HG03571 (cell line): ENCODE results near the gene TRIM65.
"Not testable (repeated sequence)": the region's sequence is repeated elsewhere in the genome, so short reads cannot be mapped to it uniquely, and the experiment has no call there.

Source experiments
- ATAC-seq: cut with Tn5 transposase; IDR thresholded peaks from one replicate; pipeline ENCODE4 v1.9.1; 2021; ENCODE audit not compliant: unreplicated experiment

Gene TRIM65

GRCh38 chr17:75876190-75876937 lies 20.4 kb downstream of the TRIM65 start:
- no peak for ATAC-seq

DNA sequence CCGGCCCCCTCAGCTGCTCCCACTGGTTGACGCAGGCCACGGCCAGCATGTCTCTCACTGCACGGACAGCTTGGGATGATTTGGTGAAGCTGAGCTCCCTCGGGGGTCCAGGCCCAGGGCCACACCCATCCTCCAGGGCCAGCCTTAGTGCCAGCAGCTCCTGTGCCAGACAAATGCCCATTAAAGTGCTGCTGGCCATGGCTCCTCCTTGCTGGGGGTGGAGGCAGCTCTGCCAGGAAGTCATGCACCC lies 20.9 kb downstream of the TRIM65 start:
- no peak for ATAC-seq

DNA sequence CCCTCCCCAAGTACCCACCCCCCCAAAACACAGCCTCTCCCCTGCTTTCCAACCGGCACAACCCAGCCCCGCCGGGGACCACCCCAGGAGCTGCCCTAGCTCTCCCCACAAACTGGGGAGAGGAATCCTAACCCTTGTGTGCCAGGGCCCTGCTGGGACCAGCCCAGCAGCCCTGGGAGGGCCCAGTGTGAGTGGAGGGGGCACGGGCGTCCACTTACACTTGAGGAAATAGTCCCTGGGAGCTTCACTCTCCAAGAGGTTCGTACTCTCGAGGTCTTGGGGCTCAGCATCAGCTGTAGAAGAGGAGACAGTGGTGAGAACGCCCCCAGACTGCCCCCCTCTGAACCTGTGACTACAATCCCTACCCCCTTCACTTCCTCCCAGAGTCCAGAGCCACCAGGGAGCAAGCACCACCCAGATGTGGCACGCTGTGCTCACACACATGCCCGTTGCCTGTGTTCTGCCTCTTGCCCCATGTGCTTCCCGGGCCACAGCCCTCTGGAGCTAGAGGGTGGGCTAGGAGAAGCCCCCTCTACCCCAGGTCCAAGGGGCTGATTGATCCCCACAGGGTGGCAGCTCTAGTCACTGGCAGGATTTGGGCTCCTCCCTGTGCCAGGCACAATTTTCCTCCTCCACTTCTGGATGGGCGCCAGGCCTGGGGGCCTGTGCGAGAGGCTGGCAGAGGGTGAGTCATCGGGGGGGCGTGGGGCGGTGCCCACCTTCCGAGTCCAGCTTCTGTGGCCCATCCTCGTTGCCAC lies 21.4 kb downstream of the TRIM65 start:
- no peak for ATAC-seq

DNA sequence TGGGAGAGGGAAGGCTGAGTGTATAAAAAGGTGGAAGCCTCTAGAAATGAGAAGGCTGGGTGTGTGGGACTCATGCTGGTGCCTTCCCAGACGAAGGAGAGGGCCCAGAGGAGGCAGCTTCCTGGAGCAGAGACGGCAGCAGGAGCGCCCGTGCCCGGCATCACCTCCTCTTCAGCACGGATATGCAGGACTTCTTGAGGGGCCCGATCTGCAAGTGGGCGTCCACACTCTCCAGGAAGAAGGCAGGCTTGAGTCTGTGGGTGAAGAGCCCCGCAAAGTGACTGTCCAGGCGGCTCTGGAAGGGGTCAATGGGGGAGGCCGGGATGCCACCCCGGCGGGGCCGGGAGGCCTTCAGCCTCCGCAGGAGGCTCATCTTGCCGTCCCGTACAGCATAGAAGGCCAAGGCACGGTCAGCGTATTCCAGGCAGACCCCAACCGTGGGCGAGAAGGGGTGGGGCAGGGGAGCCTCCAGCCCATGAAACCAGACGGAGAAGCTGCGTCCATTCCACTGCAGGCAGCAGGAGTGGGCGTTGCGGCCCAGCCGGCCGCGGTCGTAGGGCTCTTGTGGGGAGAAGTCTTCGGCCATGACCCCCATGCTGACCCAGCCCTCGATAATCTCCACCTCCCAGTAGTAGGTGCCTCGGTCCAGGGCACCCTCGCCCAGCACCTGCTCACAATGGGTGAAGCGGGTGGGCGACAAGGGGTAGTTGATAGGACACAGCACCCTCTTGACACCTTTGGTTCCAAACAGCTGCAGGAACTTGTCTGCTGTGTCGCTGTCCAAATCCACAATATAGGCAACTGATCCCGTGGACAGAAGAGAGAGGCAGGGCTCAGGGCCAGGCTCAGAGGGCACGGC lies 22.2 kb downstream of the TRIM65 start:
- no peak for ATAC-seq

DNA sequence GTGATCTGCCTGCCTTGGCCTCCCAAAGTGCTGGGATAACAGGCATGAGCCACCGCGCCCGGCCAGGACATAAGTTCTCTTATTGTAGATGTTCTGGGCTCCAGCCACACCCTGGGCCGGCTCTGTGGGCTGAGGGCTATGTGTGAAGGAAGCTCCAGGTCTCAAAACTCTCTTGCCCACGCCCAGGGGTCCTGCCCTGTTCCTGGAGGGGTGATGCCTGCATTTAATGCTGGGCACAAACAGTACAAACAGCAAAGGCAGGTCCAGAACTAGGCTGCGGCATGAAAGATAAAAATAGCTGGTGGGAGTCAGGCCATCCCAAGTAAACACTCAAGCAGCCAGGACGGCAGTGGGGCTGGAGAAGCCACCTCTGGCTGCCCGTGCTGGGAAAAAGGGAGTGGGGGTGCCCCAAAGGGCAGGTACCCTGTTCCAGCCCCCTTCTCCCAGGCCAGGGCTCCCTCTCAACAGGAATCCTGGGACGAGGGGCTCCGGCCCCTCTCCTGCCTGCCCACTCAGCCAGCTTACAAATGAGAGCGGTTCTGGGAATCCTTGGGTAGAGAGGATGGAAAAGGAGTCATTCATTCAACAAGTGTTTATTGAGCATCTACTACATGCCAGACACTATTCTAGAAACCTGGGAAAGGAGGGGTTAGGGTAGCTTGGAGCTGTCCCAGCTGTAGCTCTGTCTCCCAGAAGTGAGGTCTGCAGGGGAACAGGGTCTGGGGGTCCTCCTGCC lies 23.0 kb downstream of the TRIM65 start:
- no peak for ATAC-seq

DNA sequence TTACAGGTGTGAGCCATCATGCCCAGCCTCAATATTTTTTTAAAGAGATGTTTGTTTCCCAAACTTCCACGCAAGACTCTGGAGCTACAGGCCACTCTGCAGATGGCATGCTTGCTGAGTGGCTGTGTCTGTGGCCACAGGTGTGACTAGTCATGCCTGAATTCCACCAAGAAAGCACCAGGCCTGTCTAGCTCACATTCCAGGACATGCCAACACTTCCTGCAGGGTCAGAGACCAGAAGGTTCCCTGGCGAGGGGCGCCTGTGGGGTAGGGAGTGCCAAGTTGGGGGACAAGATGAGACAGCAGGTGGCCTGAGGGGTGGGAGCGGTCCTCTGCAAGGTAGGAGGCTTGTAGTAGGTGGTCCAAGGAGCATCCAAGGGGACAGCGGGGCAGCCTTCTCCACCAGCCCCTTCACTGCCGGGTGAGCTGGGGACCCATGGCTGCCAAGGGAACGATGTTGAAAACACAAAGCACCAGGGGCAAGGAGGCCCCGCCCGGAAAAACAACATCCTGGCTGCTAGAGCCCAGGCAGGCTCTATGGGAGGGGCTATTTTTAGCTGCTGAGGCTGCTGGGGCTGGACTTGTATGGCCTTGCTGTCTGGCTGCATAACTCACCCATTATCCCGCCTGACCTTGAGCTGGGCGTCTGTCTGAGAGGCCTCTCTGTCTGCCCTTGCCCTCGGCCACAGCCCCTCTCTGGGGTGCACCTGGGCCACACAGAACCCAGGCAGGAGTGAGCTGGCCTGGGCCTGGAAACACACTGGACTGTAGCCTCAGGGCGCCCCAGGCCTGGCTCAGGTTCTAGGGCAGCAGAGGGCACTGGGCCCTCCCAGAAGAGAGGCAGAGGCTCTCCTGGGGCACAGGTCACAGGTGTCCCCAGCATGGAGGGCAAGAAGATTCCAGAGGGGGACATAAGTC lies 24.1 kb downstream of the TRIM65 start:
- ATAC-seq = no peak

DNA sequence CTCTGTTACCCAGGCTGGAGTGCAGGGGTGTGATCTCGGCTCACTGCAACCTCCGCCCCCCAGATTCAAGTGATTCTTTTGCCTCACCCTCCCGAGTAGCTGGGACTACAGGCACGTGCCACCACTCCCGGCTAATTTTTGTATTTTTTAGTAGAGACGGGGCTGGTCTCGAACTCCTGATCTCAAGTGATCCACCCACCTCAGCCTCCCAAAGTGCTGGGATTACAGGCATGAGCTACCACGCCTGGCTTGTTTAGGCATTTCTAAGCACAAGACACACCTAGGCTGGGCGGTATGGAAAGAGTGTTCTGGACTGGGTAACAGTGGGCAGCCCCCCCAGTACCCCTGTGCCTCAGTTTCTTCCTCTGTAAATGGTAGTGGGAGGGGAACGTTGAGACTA lies 26.5 kb downstream of the TRIM65 start:
- ATAC-seq = not testable (repeated sequence)

GRCh38 chr17:75869282-75870141 lies 27.2 kb downstream of the TRIM65 start:
- ATAC-seq = no peak

DNA sequence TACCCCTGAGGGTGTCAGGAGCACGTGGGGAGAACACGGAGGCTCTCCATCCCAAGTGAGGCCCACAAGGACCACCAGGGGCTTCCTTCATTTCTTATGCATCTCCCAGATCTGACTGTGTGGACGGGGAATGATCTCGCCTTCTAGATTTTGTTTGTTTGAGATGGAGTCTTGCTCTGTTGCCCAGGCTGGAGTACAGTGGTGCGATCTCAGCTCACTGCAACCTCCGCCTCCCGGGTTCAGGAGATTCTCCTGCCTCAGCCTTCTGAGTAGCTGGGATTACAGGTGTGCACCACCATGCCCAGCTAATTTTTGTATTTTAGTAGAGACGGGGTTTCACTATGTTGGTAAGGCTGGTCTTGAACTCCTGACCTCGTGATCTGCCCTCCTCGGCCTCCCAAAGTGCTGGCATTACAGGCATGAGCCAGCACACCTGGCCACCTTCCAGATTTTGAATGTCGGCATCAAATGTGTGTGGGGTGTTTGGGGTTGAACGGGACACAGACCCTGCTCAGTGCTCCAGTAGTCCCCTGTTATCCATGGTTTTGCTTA lies 27.9 kb downstream of the TRIM65 start:
- ATAC-seq = not testable (repeated sequence)

DNA sequence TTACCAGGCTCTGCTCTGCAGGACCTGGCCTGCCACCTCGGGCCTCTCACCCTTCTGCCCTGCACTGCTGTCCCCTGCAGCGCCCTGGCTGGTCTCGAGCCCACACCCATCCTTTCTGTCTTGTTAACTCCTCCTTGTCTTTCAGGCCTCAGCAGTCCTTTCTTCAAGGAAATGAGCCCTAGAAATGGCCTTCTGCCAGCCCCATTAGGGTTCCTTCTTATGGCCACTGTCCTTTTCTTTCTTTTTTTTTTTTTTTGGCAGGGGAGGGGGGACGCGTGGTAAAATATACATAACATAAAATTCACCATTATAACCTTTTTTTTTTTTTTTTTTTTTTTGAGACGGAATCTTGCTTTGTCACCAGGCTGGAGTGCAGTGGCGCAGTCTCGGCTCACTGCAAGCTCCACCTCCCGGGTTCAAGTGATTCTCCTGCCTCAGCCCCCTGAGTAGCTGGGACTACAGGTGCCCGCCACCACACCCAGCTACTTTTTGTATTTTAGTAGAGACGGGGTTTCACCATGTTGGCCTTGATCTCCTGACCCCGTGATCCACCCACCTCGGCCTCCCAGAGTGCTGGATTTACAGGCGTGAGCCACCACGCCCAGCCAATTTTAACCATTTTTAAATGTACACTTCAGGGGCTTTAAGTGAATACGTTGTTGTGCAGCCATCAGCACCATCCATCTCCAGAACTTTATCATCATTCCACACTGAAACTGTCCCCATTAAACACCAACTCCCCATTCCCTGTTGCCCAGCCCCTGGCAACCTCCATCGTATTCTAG lies 31.2 kb downstream of the TRIM65 start:
- not testable (repeated sequence) for ATAC-seq

- not testable (repeated sequence) for ATAC-seq
These were observed 31.9 kb downstream of the TRIM65 start for GRCh38 chr17:75864887-75865286.

DNA sequence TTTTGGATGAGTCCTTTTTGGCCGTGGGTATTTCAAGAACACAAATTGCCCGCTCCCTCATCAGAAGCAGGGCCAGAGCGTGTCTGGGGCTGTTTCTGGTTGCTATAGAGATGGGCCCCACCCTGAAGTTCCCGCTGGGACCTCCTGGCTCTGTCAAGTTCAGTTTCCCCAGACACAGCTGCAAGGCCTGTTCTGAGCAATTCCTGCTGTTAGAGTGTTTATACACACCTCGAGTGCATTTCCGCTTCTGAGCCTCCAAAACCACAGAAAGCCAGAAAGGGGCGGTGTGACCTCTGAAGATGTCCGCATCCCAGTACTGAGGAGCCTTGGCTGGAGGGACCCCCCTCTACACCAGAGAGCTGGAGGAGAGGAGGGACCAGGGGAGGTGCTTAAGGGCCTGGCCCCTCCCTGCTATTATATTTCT lies 32.3 kb downstream of the TRIM65 start:
- peak; percentile 81 for ATAC-seq

DNA sequence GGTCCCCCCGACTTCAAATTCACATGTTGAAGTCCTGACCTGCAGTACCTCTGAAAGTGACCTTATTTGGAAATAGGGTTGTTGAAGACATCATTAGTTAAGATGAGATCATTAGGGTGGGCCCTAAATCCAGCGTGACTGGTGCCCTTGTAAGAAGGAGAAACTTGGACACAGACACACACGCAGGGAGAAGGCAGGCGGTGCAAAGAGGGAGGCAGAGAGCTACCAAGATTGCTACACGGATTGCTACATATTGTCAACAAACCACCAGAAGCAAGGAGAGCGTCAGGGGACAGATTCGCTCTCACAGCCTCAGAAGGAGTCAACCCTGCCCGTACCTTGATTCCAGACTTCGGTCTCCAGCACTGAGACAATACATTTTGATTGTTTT lies 34.8 kb downstream of the TRIM65 start:
- no peak for ATAC-seq

DNA sequence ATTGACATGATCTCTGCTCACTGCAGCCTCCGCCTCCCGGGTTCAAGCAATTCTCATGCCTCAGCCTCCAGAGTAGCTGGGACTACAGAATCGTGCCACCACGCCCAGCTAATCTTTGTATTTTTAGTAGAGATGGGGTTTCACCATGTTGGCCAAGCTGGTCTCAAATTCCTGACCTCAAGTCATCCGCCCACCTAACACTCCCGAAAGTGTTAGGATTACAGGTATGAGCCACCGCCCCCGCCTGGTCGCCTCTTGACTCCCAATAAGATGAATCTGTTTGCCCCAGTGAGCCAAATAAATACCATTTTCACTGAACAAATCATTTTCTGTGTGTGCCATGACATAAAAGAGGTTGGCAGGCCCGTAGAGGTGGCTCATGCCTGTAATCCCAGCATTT lies 37.4 kb downstream of the TRIM65 start:
- not testable (repeated sequence) for ATAC-seq

GRCh38 chr17:75856062-75856756 lies 40.5 kb downstream of the TRIM65 start:
- no peak for ATAC-seq

- ATAC-seq = peak; percentile 74
These were observed 41.3 kb downstream of the TRIM65 start, which contains the start of gene WBP2 for GRCh38 chr17:75855310-75856061. TSS of gene WBP2 (minus strand) at chr17:75855335. CDS start at chr17:75855297, 38 bp downstream.
